ENCODE measurements around the gene CALML4. TPM values are rescaled to one million over a fixed set of nuclear protein-coding genes. Genes with fewer than 3 reads are reported as not detected.

The CALML4 gene
- total and polyA plus RNA-seq, 2 experiments from 2014 or later, result 13.4 to 16.2 TPM

DNA sequence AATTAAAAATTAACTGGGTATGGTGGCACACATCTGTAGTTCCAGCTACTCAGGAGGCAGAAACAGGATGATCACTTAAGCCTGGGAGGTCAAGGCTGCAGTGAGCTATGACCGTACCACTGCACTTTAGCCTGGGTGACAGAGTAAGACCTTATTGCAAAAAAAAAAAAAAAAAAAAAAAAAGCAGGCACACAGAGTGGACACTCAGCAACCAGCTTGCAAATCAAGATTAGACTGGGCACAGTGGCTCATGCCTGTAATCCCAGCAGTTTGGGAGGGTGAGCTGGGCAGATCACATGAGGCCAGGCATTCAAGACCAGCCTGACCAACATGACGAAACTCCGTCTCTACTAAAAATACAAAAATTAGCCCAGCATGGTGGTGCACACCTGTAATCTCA, 19.0 kb upstream of the CALML4 start:
- H3K36me3 ChIP-seq (ENCODE audit: insufficient read depth), result no peaks in the 10 kb centered on the region; the same call in 1 of the 2 replicates
- H3K4me3 ChIP-seq, result no peak overlapping the region
- Mint-ChIP-seq H3K4me3 (no peak overlapping the region), H3K36me3 (ENCODE audit: low read depth) (peaks cover 54% of the 10 kb centered on the region), H3K9me3 (peaks cover 27% of the 10 kb centered on the region), H3K27me3 (ENCODE audit: insufficient read depth, low read depth, poor library complexity) (peaks cover 5% of the 10 kb centered on the region), H3K4me1 (peaks cover 23% of the 10 kb centered on the region), H3K27ac (no peak overlapping the region)
- no peak for DNase-seq (ENCODE audit: low spot score)
- H4K20me1 ChIP-seq (replicated peaks; ENCODE audit: insufficient read depth), result peaks cover 37% of the 10 kb centered on the region
- H3K4me2 ChIP-seq, result no peak overlapping the region
- no peaks in the 10 kb centered on the region for H3K9me2 ChIP-seq (ENCODE audit: insufficient read depth)
- no peak overlapping the region for H3K27ac ChIP-seq (ENCODE audit: low read depth)
- no peak for ATAC-seq
- TF ChIP-seq, protein P1, sequence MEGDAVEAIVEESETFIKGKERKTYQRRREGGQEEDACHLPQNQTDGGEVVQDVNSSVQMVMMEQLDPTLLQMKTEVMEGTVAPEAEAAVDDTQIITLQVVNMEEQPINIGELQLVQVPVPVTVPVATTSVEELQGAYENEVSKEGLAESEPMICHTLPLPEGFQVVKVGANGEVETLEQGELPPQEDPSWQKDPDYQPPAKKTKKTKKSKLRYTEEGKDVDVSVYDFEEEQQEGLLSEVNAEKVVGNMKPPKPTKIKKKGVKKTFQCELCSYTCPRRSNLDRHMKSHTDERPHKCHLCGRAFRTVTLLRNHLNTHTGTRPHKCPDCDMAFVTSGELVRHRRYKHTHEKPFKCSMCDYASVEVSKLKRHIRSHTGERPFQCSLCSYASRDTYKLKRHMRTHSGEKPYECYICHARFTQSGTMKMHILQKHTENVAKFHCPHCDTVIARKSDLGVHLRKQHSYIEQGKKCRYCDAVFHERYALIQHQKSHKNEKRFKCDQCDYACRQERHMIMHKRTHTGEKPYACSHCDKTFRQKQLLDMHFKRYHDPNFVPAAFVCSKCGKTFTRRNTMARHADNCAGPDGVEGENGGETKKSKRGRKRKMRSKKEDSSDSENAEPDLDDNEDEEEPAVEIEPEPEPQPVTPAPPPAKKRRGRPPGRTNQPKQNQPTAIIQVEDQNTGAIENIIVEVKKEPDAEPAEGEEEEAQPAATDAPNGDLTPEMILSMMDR (conservative IDR thresholded peaks at IDR 0.05; ENCODE audit: low read depth in 2 of 2), result no peak
- TF ChIP-seq POLR2AphosphoS5 (IDR thresholded peaks at IDR 0.05; ENCODE audit: low read depth) (no peak), ZNF331 (CRISPR knock-in tag; IDR thresholded peaks at IDR 0.05; ENCODE audit: low read depth) (no peak), ZNF462 (CRISPR knock-in tag; IDR thresholded peaks at IDR 0.05) (no peak), EZH2 (IDR thresholded peaks at IDR 0.05; ENCODE audit: low read depth, unreplicated experiment) (no peak), STAT1 (IDR thresholded peaks at IDR 0.05; ENCODE audit: unreplicated experiment) (no peak), ZNF114 (CRISPR knock-in tag; IDR thresholded peaks at IDR 0.05) (no peak), JUNB (IDR thresholded peaks at IDR 0.05; ENCODE audit: unreplicated experiment) (no peak), CREB1 (CRISPR knock-in tag; IDR thresholded peaks at IDR 0.05; ENCODE audit: low read depth) (no peak), NANOG (IDR thresholded peaks at IDR 0.05; ENCODE audit: borderline replicate concordance) (no peak), EZH2phosphoT487 (IDR thresholded peaks at IDR 0.05; ENCODE audit: unreplicated experiment) (no peak)
- TF ChIP-seq, protein P2, sequence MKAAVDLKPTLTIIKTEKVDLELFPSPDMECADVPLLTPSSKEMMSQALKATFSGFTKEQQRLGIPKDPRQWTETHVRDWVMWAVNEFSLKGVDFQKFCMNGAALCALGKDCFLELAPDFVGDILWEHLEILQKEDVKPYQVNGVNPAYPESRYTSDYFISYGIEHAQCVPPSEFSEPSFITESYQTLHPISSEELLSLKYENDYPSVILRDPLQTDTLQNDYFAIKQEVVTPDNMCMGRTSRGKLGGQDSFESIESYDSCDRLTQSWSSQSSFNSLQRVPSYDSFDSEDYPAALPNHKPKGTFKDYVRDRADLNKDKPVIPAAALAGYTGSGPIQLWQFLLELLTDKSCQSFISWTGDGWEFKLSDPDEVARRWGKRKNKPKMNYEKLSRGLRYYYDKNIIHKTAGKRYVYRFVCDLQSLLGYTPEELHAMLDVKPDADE (IDR thresholded peaks at IDR 0.05), result no peak
- TF ChIP-seq, protein P3, sequence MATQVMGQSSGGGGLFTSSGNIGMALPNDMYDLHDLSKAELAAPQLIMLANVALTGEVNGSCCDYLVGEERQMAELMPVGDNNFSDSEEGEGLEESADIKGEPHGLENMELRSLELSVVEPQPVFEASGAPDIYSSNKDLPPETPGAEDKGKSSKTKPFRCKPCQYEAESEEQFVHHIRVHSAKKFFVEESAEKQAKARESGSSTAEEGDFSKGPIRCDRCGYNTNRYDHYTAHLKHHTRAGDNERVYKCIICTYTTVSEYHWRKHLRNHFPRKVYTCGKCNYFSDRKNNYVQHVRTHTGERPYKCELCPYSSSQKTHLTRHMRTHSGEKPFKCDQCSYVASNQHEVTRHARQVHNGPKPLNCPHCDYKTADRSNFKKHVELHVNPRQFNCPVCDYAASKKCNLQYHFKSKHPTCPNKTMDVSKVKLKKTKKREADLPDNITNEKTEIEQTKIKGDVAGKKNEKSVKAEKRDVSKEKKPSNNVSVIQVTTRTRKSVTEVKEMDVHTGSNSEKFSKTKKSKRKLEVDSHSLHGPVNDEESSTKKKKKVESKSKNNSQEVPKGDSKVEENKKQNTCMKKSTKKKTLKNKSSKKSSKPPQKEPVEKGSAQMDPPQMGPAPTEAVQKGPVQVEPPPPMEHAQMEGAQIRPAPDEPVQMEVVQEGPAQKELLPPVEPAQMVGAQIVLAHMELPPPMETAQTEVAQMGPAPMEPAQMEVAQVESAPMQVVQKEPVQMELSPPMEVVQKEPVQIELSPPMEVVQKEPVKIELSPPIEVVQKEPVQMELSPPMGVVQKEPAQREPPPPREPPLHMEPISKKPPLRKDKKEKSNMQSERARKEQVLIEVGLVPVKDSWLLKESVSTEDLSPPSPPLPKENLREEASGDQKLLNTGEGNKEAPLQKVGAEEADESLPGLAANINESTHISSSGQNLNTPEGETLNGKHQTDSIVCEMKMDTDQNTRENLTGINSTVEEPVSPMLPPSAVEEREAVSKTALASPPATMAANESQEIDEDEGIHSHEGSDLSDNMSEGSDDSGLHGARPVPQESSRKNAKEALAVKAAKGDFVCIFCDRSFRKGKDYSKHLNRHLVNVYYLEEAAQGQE (IDR thresholded peaks at IDR 0.05; ENCODE audit: unreplicated experiment), result no peak
- peaks cover 9% of the 10 kb centered on the region; the same call in 1 of the 2 replicates for H3F3A ChIP-seq (replicated peaks; ENCODE audit: low read depth)
- H3K27me3 ChIP-seq (ENCODE audit: insufficient read depth), result no peaks in the 10 kb centered on the region
- H3K79me2 ChIP-seq (replicated peaks; ENCODE audit: insufficient read depth), result peaks cover 83% of the 10 kb centered on the region
- peaks cover 17% of the 10 kb centered on the region; the same call in 1 of the 2 replicates for H3K4me1 ChIP-seq (ENCODE audit: insufficient read depth)
- H2AFZ ChIP-seq, result no peak overlapping the region
